HG03354 (cell line): ENCODE measurements around the gene SRA1.
"Not testable (repeated sequence)": the region's sequence is repeated elsewhere in the genome, so short reads cannot be mapped to it uniquely, and the experiment has no call there.

Experiments used
- ATAC-seq: cut with Tn5 transposase; IDR thresholded peaks from one replicate; pipeline ENCODE4 v1.9.1; 2021; ENCODE audit warnings: mild to moderate bottlenecking; ENCODE audit not compliant: unreplicated experiment, poor library complexity, severe bottlenecking

SRA1 gene

GRCh38 chr5:140557136-140557805 lies at the start of gene SRA1:
SRA1 (minus strand) TSS chr5:140557473; CDS start chr5:140557452, 21 bp downstream.
- peak; percentile 98 for ATAC-seq

GRCh38 chr5:140607031-140607430 lies 49.8 kb upstream of the SRA1 start:
- no peak for ATAC-seq

GRCh38 chr5:140605879-140606278 lies 48.6 kb upstream of the SRA1 start:
- ATAC-seq = no peak

- no peak for ATAC-seq
Measured at GRCh38 chr5:140603734-140604133, 46.5 kb upstream of the SRA1 start.

GRCh38 chr5:140603446-140603698 lies 46.1 kb upstream of the SRA1 start:
- ATAC-seq = not testable (repeated sequence)

- ATAC-seq = no peak
Measured at GRCh38 chr5:140602147-140602546, 44.9 kb upstream of the SRA1 start.

- no peak for ATAC-seq
Measured at GRCh38 chr5:140600096-140600495, 42.8 kb upstream of the SRA1 start.

GRCh38 chr5:140598836-140599235 lies 41.6 kb upstream of the SRA1 start:
- no peak for ATAC-seq

- ATAC-seq = no peak
Measured at GRCh38 chr5:140596321-140596741, 39.1 kb upstream of the SRA1 start.

GRCh38 chr5:140595538-140596300 lies 38.4 kb upstream of the SRA1 start:
- no peak for ATAC-seq

GRCh38 chr5:140594169-140594568 lies 36.9 kb upstream of the SRA1 start:
- ATAC-seq = no peak

- not testable (repeated sequence) for ATAC-seq
Measured at GRCh38 chr5:140593070-140593469, 35.8 kb upstream of the SRA1 start.

- ATAC-seq = no peak
Measured at GRCh38 chr5:140591747-140592372, 34.6 kb upstream of the SRA1 start.

- no peak for ATAC-seq
Measured at GRCh38 chr5:140590861-140591260, 33.6 kb upstream of the SRA1 start.

- ATAC-seq = no peak
Measured at GRCh38 chr5:140588311-140589070, 31.2 kb upstream of the SRA1 start.

GRCh38 chr5:140587495-140587894 lies 30.2 kb upstream of the SRA1 start:
- ATAC-seq = no peak

GRCh38 chr5:140579188-140579747 lies 22.0 kb upstream of the SRA1 start:
- ATAC-seq = not testable (repeated sequence)

- ATAC-seq = no peak
Measured at GRCh38 chr5:140576776-140577201, 19.5 kb upstream of the SRA1 start.

- ATAC-seq = no peak
Measured at GRCh38 chr5:140575309-140575708, 18.0 kb upstream of the SRA1 start.

- no peak for ATAC-seq
Measured at GRCh38 chr5:140574165-140574564, 16.9 kb upstream of the SRA1 start.
